Inflammatory macrophage (primary cell): Measurements from ENCODE around the gene SESN3.
"Not testable (repeated sequence)": the region's sequence is repeated elsewhere in the genome, so short reads cannot be mapped to it uniquely, and the experiment has no call there.

Experiments used
- DNase-seq, 2 donors: peaks; one replicate each; pipeline ENCODE4 v3.0.0-alpha.2; 2020 to 2022

Gene SESN3

DNA sequence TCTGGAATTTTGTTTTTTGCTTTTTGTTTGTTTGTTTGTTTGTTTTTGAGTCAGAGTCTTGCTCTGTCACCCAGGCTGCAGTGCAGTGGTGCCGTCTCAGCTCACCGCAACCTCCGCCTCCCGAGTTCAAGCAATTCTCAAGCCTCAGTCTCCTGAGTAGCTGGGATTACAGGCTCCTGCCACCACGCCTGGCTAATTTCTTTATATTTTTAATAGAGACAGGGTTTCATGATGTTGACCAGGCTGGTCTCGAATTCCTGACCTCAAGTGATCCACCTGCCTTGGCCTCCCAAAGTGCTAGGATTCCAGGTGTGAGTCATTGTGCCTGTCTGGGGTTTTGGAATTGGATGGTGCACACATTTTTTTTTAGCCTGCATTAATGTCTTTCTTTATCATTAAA lies 20.9 kb upstream of the SESN3 start:
- DNase-seq: not testable (repeated sequence)

DNA sequence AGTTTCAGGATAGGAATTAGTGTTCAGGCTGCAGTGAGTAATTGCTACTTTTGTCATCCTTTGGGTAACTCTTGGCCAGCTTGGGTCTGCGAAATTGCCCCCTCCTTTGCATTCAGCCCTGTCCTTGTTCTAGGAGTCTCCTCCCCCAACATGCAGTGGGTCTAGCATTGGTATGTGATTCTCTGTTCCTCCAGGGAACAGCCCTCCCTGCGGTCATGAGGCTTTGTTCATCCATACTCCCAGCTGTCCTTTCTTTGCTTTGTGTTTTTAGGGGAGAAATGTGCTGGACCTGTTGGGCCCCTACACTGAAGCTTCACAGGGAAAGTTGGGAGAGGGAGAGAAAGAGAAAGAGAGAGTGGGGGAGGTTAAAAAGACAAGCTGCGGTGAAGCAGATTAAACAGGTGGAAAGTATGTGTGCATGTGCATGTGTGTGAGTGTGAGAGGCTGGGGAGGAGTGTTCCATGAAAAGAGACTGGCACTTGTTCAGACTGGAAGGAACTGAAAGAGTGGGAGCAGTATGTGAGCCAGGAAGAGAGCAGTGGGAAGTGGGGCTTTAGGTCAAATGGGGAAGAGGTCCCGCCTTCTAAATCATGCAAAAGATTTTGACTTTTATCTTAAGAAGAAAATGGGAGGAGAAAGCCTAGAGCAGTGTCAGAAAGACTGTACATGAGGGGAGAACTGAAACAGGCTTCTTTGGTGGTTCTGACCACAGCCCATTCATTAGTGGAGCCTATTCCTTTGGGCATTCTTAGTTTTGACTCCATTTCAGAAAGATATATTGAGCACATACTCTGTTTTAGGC lies 17.9 kb upstream of the SESN3 start:
- DNase-seq: peak; percentile 33 to 51

DNA sequence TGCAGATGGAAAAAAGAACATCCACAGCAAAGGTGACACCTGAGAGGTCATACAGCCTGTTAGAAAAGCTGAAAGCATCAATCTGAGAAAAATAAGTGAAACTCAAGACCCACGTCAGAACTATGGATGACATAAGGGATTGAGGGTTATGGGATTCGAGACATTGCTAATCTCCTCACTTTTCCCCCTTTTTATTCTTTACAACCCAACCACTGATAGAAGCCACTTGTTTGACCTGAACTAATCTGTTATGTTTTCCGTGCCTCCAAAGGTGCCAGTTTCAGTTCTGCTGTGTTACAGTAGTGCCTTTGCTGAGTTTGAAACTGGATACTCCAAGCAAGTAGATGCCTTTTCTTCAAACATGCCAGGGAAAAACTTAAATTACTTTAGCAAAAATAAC lies 16.9 kb upstream of the SESN3 start:
- no peak for DNase-seq

DNA sequence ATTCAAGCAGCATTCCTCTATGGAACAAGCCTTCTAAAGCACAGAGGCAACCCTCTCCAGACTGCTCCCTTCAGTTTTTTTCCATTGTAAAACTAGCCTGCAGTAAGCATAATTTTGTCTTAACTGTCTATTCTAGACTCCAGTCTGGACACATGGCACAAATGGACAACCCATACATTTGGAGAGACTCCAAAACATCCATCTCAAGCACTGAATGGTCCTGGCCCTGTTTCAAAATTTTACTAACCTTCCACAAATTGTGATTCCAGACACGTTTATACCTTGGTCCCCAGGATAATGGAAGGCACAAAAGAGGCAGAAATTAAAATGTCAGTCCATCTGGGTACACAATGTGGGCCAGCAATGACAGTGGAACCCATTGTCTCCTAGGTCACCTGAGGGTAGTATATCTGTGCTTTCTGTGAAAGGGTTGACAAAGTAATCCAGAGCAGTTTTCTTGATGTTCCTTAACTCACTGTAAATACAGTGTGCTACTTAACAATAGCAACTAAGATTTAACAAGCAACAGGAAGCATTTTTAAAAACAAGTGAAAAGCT lies 16.2 kb upstream of the SESN3 start:
- DNase-seq: no peak

DNA sequence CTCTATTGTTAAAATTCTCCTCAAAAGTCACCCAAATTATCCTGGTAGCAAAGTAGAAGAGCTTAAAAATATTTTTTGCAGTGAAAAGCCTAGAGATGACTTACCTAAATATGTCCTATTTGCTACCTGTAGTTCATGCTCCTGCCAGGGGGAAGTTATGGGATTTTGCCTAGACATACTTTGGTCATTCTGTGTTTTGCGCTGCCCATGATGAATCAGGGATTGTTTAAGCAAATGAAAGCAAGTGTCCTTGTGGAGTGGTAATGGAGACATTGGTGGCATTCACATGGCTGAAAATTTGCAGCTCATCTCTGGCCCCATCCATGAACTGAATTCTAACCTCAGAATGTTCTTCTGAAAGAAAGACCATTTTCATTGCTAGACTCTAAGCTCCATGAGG lies 14.6 kb upstream of the SESN3 start:
- DNase-seq: no peak

DNA sequence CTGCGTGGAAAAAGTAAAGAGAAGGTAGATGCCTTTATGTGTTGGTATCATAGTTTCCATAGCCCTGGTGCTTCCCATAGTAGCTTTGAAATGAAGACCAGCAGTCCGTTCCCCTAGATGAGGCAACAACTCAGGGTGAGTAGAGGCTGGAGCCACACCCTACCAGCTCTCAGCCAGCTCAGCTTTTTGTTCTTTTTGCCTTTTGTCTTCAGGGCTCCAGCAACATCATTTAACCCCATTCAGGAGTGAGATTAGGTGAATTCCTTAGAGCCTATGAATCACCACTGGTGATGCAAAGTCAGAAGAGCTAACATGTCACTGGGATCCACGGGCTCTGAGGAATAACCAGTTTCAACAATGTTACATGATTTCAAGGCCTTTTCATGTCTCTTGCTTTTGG lies 14.0 kb upstream of the SESN3 start:
- DNase-seq: peak; percentile 28 to 64

DNA sequence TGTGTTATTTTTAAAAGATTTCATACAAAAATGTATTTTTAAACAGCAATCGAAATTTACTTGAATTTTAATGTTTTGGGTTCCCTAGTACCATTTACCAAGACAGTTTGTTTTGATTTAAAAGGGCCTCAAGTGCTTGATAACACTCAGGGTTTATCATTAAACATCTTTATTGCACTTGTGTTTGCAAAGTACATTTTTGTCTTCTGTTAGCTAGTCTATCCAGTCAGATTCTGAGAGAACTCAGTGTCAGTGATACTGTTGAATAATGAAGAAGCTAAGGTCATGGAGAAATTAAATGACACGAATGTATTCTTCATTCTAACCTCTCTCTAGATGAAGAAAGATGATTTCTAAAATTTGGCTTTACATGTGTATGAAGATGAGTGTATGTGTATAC lies 12.7 kb upstream of the SESN3 start:
- no peak for DNase-seq

DNA sequence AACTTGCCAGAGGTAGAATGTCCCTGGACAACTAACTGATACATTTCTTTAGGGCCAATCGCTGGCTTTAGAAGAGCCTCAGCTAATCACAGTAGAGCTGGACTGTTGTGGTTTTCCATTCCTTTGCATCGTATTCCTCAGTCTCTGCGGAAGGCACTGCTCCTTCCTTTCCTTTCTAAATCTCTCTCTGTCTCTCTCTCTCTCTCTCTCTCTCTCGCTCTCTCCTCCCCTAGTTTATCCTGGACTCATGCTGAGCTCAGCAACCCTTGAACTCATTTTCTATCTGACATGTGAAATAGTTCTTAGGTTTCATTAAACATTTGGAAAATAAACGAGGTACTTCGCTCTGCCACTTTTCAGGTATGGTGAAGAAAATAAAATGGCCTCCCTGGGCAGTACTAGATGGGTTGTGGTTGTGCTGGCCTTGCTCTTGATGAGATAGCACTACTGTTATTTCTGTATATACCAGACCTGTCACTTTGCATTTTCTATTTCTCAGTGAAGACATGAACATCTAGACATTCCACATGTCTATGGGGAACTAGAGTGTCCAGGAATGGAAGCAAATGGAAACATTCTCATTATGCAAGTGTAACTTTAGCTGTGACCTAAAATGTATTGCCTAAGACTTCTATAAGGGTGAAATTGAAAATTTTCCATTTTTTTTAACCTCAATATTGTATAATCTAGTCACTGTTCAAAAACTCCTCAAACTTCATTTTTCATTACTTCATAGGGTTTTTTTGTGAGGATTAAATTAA lies 12.0 kb upstream of the SESN3 start:
- peak in 1 of 2 donors; percentile 56 for DNase-seq

DNA sequence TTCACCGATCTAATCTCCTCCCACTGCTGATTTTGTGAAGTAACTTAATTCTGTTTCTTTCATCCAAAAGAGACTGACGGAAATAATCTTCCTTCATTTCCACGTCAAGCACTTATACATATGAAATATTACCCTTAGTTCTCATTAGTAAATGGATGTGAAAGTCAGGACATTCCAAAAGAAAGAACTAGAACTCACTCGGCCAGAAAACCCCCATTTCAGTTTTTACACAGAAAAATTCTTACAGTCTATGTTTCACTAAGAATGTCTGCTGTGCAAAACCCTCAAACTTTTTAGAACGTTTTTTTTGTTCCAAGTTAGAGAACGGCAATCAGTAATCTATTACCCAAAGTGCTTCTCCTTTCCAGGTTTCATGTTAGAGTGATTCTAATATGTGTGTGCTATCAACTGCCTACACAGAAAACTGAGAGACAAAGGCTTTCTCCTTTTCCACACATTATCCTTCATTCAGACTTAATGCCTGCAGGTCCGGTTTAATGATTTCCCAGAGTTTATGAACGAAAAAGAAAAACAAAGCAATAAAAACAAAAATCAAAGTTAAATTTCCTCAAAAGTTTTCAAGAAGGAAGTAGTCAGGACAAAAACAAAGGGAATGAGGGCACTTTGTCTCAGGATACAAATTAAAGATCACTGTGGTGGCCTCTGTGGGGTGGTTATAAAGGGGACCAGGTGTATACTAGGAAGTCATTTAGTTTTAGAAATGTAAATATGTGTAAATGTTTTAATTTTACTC lies 11.3 kb upstream of the SESN3 start:
- peak in 1 of 2 donors; percentile 13 for DNase-seq

DNA sequence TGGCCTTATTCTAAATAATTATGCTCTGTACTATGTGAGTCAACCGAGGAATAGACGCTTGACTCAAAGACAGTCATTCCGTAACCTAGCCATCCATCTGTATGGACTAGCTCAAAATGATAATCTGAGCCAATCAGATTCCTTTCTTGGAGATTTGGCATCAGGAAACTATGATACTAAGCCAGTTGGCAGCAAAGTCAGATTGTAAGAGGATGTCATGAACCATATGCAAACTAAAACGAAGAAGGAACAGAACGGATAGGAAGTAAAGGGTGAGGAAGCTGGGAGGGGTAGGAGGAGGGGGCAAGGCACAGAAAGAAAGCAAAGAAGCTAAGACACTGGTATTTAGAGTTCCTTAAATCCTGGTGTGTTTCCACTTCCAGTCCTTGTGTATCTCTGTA lies 10.7 kb upstream of the SESN3 start:
- peak in 1 of 2 donors; percentile 44 for DNase-seq

DNA sequence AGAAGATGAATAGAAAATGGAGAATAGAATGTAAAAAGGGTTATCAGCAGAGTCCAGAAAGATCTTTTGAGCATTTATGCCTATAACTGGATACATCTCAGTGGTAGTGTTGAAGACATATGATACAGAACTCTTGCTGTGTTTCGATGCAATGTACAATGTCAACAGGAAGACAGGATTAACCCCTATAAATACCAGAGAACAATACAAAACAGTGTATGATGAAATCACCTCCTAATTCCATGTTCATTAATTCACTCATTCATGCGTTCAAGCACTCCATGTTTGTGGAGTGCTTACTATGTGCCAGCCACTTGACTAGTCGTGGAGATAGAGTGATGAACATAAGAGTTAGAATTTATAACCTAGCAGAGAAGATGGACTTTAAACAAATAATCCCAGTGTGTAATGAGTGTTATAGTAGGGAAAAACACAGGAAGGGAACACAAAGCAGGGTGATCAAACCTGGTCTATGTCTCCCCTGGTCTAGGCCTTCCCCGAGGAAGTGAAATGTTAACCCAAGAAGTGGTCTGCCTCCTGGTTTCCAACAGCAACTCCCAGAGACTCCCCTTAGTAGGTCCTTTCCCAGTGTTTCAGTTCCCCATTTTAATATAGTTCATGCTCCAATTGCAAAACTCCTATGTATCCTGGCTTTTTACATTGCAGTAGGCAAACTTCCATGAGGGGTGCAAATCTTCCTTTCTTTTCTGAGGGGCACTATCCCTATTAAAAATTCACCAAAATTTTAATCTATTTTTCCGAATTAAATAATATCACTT lies 9.1 kb upstream of the SESN3 start:
- DNase-seq: no peak

DNA sequence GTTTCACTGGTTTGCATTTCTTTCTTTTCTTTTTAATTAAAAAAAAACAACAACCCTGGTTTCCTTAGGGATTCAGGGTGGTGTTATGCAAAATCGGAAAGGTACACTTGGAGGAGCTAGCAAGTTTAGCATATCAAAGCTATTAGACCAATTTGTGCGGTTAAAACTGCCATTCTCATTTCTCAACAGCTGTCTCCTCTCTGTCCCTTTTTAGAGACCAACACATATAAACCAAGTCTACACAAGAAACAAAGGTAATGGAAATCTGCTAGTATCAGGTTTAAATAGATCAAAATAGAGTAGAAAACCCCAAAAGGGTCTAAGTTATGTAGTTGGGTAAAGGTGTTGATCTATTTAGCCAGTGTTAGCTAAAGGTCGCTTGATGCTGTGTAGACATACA lies 1.7 kb upstream of the SESN3 start:
- DNase-seq: no peak

DNA sequence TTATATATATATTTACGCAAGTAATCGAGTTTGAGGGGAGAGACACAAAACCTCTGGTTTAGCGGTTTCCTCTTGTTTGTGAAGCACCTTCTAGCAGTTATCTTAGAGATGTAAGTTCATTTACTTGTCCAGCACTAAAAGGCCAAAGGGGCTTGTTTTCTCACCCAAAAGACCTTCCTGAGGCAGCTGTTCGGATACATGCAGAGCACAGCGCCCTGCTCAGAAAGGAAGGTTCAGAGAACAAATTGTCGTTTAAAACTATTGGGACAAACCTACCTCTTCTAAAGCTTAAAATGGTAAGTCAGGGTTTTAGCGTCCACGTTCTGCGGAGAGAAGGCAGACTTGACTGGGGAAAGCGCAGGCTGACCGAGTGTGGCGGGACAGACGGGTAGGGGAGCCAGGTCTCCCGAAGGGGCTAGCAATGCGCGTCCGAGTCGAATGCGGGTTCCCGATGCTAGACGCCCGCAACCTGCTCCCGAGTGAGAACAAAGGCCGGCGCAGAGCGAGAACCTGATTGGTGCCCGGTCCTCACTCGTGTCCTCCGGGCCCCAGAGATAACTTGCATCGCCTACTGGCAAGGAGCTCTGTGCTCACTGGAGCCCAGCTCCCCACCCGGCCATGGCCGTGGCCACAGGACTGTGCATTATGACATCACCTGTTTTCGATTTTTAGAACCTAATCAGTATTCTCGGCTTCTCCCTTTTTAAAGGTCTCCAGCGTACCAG lies 1.0 kb upstream of the SESN3 start:
- DNase-seq: peak; percentile 49 to 54

DNA sequence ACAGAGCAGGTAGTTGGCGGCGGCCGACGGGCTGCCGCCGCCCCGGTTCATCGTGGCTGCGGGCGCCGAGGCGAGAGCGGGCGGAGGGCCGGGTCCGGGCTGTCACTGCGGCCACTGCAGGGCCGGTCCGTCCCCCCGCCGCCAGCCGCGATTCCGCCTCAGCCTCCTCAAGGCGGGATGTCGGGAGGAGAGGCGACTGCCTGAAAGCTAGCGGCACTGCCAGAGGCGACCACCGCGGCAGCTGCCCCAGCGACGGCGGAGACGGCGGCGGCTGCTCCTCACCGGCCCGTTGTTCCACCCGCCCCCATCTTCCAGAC lies 234 bp downstream of the SESN3 start:
- no peak for DNase-seq

DNA sequence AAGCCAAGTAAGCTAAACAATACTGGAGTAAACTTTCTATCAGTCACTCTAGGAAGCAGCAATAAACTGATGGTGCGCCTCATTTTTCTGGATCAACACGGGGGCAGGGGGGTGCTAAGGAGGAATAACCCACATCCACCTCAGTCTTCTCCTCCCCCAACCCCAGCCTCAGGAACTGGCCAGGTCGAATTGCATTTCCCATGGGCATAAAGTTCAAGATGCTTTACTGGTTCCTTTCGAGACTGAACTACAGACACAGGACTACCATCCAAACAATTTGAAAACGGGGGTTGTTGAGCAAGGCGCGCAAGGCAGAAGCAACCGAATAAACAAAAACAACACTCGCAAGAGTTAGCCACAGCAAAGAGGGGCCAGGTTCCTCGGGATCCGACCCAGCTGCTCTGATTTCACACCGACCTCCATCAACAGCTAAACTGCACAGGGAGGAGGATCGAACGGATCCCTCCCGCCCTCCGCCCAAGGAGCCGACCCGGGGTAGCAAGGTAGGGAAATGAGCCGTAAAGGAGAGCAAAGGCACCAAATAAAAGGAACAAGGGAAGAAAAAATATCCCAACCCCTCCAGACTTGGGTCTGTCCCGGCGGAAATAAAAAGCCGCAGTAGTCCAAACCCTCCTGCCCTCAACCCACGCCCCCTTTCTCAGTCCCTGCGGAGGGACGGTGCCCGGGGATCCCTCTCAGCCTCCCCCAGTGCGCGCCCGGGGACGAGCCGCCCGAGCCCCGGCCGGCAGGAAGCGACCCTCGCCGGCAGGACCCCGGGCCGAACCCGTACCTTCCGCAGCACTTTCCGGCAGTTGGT lies 801 bp downstream of the SESN3 start:
- DNase-seq: no peak

DNA sequence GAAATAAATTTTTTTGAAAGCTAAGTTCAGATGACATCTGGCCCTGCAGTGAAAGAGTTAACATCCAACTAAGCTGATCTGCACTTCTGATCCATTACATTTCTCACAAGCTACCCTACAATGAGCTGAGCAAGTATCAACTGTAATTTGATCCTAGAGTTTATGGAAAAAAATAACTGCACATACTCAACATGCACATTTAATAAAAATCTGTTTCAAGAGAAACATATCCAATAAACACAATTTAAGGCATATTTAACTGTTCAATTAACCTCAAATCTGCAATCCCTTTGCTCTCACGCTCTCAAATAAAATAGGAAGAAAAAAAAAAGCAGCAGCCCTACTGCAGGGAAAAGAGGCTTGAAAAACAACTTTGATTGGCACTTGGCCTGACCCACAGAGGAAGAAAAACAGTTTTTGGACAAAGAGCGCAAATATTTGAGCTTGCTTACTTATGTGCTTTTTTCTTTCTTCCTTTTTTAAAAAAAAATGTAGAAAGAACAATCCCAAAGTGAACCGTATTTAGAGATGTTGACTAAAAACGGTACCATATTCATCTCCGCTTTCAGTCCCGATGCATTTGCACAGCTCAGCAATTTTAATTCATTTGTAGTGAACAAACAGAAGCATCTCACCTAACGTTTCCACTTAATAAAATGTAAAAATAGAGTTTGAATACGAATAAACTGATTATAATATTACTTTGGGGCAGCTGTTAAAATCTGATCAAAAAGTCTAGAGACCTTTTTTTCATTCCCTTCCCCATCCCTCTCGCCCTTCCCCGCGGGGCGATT lies 1.6 kb downstream of the SESN3 start:
- peak in 1 of 2 donors; percentile 10 for DNase-seq

DNA sequence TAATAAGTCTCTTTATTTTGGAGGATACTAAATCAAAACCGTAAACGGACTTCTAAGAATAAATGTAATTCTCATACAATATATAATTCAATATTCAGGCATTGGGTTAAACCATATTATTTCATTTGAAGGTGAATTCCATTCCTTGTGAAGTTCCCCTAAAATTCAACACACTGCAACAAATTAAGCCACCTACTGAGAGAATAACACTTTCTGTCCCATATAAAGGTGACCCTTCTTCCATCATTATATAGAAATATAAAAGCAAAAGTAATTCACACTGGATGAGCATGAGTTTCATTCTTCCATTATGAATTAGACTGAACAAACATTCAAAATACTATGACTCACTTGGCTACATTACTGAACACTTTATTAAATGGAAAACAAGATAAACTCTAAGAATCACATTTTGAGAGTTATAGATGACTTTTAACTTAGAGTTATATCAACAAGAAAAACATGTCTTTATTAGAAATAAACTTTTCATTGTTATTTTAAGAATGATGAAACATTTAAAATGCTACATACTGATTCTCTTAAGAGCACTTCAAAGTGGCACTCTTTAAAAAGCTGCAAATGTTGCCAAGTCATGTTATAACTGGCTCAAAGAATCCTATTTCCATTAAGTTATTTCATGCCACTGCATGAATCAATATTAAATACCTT lies 2.8 kb downstream of the SESN3 start:
- no peak for DNase-seq

DNA sequence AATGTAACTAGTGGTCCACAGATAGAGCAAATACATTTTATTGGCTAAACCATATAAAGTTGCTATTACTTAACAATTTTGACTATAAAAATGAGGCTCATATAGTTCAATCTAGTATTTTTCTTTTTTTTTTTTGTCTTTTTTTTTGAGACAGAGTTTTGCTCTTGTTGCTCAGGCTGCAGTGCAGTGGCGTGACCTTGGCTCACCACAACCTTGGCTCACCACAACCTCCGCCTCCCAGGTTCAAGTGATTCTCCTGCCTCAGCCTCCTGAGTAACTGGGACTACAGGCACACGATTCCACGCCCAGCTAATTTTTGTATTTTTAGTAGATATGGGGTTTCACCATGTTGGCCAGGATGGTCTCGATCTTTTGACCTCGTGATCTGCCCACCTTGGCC lies 3.9 kb downstream of the SESN3 start:
- DNase-seq: not testable (repeated sequence)

DNA sequence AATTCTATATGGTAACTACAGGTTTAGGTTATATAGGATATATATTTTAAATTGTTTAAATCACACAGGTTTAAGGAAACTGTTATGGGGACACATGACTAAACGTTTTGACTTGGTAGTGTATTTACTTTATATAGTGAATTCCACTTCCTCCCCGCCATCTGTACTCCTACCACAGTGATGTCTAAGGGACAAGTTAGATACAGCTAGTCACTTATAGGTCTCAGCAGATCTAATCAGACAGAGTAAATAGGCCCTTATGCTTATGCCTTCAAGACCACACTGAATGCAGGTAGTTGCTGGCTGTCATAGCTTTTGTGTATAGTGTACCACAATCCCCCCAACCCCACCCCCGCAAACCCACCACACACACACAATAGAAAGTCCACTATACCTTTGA lies 8.2 kb downstream of the SESN3 start:
- no peak for DNase-seq
